PFSK-1 (cell line): ENCODE data around the gene PRKN.

Source experiments
- POLR2AphosphoS5 ChIP-seq: IDR thresholded peaks from 2 replicates; pipeline ENCODE4 v1.6.1; 2012; ENCODE audit warnings: low read depth, mild to moderate bottlenecking, control low read depth, low read length, moderate library complexity
- SIN3A ChIP-seq: IDR thresholded peaks from 2 replicates; pipeline ENCODE4 v1.6.1; 2012; ENCODE audit warnings: mild to moderate bottlenecking, low read length, moderate library complexity, borderline replicate concordance; ENCODE audit not compliant: insufficient read depth
- TAF1 ChIP-seq: IDR thresholded peaks from 2 replicates; pipeline ENCODE4 v1.6.1; 2012; ENCODE audit warnings: low read length, control low read depth, borderline replicate concordance; ENCODE audit not compliant: insufficient read depth
- TF ChIP-seq, protein P1 (sequence below), 2 experiments: IDR thresholded peaks; 2 replicates each; pipeline versions ENCODE4 v1.6.1 to v1.8.0; 2011 to 2012; ENCODE audit warnings: low read depth in 2 of 2, low read length in 2 of 2, control low read depth in 1 of 2, inconsistent platforms in 1 of 2, mild to moderate bottlenecking in 1 of 2, moderate library complexity in 1 of 2; ENCODE audit not compliant: insufficient read depth in 1 of 2

DNA sequence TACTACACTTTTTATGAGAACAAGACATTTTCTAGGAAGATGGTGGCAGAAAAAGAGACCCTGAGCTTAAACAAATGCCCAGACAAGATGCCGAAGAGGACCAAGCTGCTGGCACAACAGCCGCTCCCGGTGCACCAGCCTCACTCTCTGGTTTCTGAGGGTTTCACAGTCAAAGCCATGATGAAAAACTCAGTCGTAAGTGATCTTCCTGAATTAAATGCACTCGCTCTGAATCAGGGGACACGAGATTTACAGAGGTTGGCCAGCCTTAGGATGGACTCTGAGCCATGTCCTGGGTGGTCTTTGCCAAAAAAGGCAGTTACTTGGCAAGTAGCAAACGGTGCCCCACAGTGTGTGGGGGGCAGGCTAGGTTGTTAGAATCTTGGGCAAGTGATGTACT, 631 bp upstream of the PRKN start:
- TF ChIP-seq, protein P1, sequence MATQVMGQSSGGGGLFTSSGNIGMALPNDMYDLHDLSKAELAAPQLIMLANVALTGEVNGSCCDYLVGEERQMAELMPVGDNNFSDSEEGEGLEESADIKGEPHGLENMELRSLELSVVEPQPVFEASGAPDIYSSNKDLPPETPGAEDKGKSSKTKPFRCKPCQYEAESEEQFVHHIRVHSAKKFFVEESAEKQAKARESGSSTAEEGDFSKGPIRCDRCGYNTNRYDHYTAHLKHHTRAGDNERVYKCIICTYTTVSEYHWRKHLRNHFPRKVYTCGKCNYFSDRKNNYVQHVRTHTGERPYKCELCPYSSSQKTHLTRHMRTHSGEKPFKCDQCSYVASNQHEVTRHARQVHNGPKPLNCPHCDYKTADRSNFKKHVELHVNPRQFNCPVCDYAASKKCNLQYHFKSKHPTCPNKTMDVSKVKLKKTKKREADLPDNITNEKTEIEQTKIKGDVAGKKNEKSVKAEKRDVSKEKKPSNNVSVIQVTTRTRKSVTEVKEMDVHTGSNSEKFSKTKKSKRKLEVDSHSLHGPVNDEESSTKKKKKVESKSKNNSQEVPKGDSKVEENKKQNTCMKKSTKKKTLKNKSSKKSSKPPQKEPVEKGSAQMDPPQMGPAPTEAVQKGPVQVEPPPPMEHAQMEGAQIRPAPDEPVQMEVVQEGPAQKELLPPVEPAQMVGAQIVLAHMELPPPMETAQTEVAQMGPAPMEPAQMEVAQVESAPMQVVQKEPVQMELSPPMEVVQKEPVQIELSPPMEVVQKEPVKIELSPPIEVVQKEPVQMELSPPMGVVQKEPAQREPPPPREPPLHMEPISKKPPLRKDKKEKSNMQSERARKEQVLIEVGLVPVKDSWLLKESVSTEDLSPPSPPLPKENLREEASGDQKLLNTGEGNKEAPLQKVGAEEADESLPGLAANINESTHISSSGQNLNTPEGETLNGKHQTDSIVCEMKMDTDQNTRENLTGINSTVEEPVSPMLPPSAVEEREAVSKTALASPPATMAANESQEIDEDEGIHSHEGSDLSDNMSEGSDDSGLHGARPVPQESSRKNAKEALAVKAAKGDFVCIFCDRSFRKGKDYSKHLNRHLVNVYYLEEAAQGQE (IDR thresholded peaks at IDR 0.05; ENCODE audit: insufficient read depth in 1 of 2, low read depth in 2 of 2, low read length in 2 of 2) = no peak
- no peak for TF ChIP-seq TAF1
- no peak for TF ChIP-seq POLR2AphosphoS5
- no peak for TF ChIP-seq SIN3A
